Mononuclear cell (primary cell): ENCODE data around the gene GZMB. TPM values are rescaled to one million over a fixed set of nuclear protein-coding genes. Genes with fewer than 3 reads are reported as not detected.
"Not testable (repeated sequence)": the region's sequence is repeated elsewhere in the genome, so short reads cannot be mapped to it uniquely, and the experiment has no call there.

Source experiments
- H3K27me3 ChIP-seq: 2 replicates; pipeline ENCODE4 v1.6.0; 2011; ENCODE audit warnings: low read length, control low read depth; ENCODE audit not compliant: insufficient read depth
- H3K4me1 ChIP-seq: 2 replicates; pipeline ENCODE4 v1.5.1; 2011; ENCODE audit warnings: mild to moderate bottlenecking, low read length, control low read depth; ENCODE audit not compliant: insufficient read depth
- H3K4me3 ChIP-seq: 2 replicates; pipeline ENCODE4 v1.5.1; 2011; ENCODE audit warnings: mild to moderate bottlenecking, low read length, moderate library complexity
- H3K9me3 ChIP-seq: 2 replicates; pipeline ENCODE4 v1.5.1; 2011; ENCODE audit warnings: low read depth, mild to moderate bottlenecking, control low read depth, low read length
- total RNA-seq: library from RNA; depleted of rRNA; stranded (reverse); fragments of >200 nt; gene quantifications from one replicate; pipeline ENCODE4 v1.2.3, GENCODE V29; 2012

Gene GZMB
- total RNA-seq, 1 donor: 54.7 TPM

- Histone ChIP-seq H3K4me1 (peaks cover 40% of the 10 kb centered on the region), H3K4me3 (peak overlapping the region; percentile 5)
Observed at GRCh38 chr14:24607635-24608514, 26.1 kb downstream of the GZMB start.

DNA sequence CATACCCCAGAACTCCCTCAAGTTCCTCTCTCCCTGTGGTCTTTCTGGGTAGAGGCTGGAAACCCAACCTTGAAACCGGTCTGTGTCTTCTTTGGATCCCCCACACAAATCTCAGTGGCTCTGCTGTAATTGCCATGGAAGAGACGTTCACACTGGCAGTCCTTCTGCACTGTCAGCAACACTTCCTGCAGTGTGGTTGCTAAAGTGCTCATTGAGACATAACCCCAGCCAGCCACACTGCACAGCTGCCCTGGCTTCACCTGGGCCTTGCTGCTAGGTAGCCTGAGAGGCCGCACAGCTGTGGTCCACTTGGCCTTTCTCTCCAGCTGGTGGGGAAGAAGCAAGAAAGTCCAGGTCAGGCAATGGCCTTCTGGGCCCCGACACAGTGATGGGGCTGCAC lies 26.9 kb downstream of the GZMB start:
- peaks cover 32% of the 10 kb centered on the region for H3K4me1 ChIP-seq
- H3K9me3 ChIP-seq: no peaks in the 10 kb centered on the region
- no peak overlapping the region for H3K4me3 ChIP-seq
- H3K27me3 ChIP-seq: no peaks in the 10 kb centered on the region

More at GRCh38 chr14:24607635-24608514, 26.1 kb downstream of the GZMB start:
- Histone ChIP-seq H3K27me3 (no peaks in the 10 kb centered on the region), H3K9me3 (no peaks in the 10 kb centered on the region)

DNA sequence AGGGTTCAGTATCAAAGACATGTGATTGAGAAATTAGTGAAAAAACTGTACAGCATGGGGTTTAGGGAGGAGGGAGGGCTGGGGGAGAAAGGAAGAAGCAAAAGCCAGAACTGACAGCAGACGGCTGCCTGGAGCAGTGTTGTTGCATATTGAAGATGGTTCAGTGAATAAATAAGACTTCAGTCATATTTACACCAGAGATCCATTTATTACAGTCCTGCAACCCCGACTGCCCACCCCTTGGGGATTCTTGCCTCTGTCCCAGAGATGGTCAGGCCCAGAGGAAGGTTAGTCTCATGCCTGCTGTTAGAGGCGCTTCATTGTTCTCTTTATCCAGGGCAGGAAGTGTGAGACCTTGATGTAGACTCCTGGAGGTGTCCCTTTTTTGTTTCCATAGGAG lies 27.7 kb downstream of the GZMB start:
- no peaks in the 10 kb centered on the region for H3K27me3 ChIP-seq
- no peaks in the 10 kb centered on the region for H3K9me3 ChIP-seq
- peaks cover 28% of the 10 kb centered on the region for H3K4me1 ChIP-seq
- H3K4me3 ChIP-seq: no peak overlapping the region

DNA sequence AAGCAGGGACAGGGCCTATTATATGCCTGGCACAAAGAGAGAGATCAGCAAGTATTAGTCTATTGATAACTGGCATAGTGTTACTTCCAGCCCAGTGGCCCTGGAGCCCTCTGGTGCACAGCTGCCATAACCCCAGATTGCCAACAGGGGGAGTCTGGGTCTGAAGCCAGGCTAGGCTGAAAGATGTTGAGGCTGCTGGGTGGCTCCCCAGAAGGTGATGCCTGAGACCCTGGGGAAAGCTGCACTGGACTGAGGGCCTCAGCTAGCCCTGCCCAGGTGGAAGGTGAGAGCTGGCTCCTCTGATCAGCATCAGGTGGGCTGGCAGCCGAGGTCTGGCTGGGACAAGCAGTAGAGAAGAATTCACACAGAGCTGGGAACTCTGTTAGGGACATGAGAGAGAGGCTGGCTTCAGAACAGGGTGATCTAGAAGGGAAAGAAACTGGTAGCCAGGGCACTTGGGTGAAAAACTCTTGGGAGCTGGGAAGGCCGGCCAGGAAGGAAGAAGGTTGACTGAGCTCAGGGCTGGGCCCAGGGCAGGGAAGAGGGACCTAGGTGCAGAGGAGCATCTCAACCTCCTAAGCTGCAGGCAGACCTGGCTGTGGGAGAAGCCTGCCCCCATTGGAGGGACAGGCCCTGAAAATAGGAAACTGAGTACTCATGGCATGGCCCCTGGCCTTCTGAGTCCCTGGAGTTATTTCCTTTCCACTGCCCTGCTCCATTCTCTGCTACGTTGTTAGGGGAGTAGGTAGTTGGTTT lies 28.4 kb downstream of the GZMB start:
- Histone ChIP-seq H3K4me3 (no peak overlapping the region), H3K4me1 (peaks cover 28% of the 10 kb centered on the region), H3K9me3 (no peaks in the 10 kb centered on the region)

GRCh38 chr14:24597403-24597802 lies 36.6 kb downstream of the GZMB start:
- Histone ChIP-seq H3K27me3 (no peaks in the 10 kb centered on the region), H3K9me3 (peaks cover 12% of the 10 kb centered on the region), H3K4me3 (no peak overlapping the region), H3K4me1 (no peaks in the 10 kb centered on the region)

More for the DNA sequence above, 28.4 kb downstream of the GZMB start:
- no peaks in the 10 kb centered on the region for H3K27me3 ChIP-seq

- Histone ChIP-seq H3K4me3 (no peak overlapping the region), H3K4me1 (no peaks in the 10 kb centered on the region), H3K9me3 (peaks cover 12% of the 10 kb centered on the region), H3K27me3 (no peaks in the 10 kb centered on the region)
Observed at GRCh38 chr14:24595073-24595808, 38.7 kb downstream of the GZMB start.

GRCh38 chr14:24591004-24591403 lies 43.0 kb downstream of the GZMB start:
- H3K4me1 ChIP-seq, H3K4me3 ChIP-seq, H3K27me3 ChIP-seq, H3K9me3 ChIP-seq: not testable (repeated sequence)

DNA sequence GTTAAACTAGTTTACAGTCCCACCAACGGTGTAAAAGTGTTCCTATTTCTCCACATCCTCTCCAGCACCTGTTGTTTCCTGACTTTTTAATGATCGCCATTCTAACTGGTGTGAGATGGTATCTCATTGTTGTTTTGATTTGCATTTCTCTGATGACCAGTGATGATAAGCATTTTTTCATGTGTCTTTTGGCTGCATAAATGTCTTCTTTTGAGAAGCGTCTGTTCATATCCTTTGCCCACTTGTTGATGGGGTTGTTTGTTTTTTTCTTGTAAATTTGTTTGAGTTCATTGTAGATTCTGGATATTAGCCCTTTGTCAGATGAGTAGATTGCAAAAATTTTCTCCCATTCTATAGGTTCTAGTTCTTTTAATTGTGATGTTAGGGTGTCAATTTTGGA lies 49.6 kb downstream of the GZMB start:
- not testable (repeated sequence) for H3K9me3 ChIP-seq, H3K4me3 ChIP-seq, H3K4me1 ChIP-seq, H3K27me3 ChIP-seq

Other genes starting within 250 kb of the GZMB start
- under 0.01 TPM for gene NYNRIN, start 235.2 kb downstream of the GZMB start, total RNA-seq
- 0.84 TPM for gene CBLN3, start 204.5 kb downstream of the GZMB start, total RNA-seq
- gene KHNYN, start 204.2 kb downstream of the GZMB start, total RNA-seq: 148 TPM
- 21.6 TPM for gene SDR39U1, start 191.4 kb downstream of the GZMB start, total RNA-seq
- not detected for gene CMA1, start 125.9 kb downstream of the GZMB start, total RNA-seq
- not detected for gene CTSG, start 57.9 kb downstream of the GZMB start, total RNA-seq
- 56.1 TPM for gene GZMH, start 24.5 kb downstream of the GZMB start, total RNA-seq